Measurements from ENCODE around the gene DAAM1.

The DAAM1 gene

DNA sequence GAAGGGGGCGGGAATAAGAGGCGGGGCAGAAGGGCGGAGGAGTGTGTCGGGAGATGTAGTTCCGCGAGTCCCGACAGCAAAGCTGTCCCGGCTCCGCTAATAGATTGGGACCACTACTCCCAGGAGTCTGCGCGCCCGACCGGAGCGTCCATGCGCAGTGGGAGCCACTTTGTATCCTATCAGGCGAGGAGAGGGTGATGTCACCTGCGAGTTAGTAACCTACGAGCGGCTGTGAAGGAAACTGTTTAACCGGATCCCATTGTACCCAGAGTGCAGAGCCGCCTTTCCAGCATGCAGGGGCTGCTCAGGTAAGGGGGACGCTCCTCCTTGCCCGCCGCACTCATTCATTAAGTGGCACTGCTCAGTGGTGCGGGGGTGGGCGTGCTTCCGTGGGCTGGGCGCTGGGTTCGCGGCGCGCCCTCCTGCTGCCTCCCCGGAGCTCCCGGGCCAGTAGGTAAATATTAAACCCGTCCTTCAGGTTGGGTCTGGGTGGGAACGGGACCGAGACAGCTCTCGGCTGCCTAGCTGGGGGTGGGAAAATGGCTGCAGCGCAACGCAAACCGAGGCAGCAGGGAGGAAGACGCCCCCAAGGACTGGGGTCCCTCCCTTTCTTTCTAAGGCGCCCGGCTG lies at the start of gene DAAM1:
TSS of gene DAAM1 (plus strand) at position 207 of the 630 bp plus-strand sequence. CDS start 74,811 bp downstream, outside the sequence.
- DNase-seq = peak; percentile 96

- no peak for DNase-seq
Observed at GRCh38 chr14:59139324-59139723, 49.1 kb upstream of the DAAM1 start.

DNA sequence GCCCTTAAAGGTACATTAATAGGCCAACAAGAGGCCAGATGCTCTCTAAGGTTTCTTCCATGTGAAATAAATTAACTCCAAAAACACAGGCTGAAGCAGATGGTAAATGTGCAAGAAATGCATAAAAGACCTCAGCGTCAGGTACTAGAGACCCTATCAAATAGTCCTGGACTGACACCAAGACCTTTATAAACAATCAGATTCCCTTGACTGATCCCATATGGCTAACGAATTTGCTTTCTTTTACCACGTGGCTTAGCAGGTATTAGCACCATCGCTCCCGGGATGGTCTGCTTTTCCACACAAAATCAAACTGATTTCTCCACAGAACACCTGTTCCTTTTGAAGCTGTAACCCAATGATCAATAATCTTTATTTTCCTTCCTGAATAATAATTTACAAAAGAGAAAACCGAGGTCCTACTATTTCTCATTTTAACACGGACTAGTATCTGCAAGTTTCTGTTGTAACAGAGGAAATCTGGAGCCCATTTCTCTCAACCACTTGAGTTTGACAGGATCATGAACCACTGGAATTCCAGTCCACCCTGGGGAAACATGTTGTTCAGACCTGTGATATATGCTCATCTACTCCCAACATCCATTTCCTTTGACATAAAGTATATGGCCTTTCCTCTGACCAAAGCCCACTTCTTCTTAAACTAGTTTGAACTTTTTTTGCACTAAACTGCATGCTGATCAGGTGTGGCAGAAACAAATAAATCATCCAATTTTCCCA lies 48.2 kb upstream of the DAAM1 start:
- no peak for DNase-seq

GRCh38 chr14:59146484-59146883 lies 42.0 kb upstream of the DAAM1 start:
- no peak for DNase-seq

DNA sequence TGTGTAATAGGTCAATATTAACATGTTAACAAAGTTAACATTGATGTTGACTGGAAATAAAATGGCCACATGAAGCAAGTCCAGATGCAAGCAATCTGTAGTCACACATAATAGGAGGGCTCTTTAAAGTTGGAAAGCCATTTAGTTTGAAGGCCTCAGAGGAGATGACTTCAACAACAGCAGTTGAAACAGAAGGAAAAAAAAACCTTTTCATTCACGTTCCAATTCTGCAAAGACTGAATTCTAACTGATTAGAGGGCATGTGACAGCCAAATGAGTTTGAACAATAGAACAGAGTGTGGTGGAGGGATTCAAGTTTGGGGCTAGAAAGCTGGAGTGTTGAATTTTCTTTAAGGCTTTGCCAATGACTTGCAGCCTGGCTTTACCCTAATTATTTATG lies 41.5 kb upstream of the DAAM1 start:
- DNase-seq = no peak

DNA sequence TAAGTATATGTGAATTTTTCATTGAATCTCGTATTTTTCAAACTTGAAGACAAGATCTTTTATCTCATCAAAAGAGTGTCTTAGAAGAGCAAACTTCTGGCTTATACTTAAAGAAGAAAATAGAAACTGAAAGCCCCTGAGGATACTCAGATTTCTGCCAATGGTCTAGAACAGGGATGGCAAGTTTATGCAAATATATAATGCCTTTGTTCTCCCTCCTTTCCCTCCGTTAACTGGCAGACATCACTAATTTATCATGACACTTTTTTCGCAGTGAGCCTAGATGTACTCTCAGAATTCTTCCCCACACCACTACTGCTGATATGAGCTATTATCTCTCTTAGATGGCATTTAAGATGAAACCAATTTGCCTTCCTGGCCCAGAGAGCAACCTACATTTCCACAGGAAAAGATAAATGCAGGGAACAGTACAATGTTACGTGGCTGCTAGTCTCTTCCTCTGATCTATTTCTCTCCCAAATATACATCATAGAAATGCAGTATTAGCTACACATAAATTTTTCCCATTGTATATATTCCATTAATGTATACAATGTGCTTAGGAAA lies 40.0 kb upstream of the DAAM1 start:
- no peak for DNase-seq

DNA sequence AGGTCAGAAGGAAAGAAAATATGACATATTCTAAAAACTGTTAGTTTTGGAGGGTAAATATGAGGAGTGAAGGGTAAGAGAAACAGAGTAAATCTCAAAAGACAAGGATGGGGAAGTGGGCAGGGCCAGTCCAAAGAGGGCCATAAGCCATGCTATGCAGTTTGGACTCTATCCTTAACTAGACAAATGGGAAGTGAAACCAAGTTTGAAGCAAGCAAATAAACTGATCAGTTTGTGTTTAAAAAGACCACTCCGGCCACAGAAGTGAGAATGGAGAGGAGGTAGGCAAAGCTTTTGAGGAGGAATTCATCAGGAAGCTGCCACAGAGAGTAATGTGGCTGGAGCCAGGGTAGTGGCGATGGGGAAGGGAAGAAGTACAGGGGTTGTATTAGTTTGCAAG lies 37.5 kb upstream of the DAAM1 start:
- no peak for DNase-seq

DNA sequence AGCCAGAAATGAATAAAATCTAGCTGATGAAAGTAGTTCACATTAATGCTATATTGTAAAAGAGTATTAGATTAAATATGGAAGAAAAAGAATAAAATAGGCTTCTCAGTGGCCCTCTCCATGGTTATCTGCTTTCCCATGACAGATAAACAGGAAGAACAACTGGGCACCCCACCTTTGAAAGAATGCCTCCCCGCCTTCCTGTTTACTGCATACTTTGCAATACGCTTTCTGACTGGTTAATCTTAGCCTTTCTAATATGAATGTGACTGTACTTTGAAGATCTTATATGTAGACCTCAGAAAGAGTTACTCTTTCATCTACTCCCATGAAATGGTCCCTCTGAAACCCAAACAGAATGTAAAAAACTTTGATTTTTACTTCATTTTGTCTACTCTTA lies 34.1 kb upstream of the DAAM1 start:
- DNase-seq = no peak

- no peak for DNase-seq
Observed at GRCh38 chr14:59155886-59156285, 32.6 kb upstream of the DAAM1 start.

- DNase-seq = no peak
Observed at GRCh38 chr14:59159169-59159568, 29.3 kb upstream of the DAAM1 start.

DNA sequence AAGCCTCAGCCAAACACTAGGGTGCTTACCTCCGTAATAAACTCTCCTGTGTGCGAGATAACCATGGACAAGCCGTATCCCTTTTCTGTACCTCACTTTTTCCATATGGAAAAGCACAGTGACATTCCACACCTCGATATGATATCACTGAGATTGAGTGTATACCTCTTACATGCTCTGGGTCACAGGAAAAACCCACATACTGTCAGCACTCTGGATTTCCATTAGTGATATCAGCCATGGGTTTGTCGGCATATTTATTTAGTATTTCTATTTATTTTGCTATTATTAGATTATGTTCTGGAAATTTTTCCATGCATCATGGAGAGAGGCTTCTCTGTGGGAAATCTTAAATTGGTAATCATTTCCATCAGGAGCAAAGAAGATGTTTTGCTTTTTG lies 28.0 kb upstream of the DAAM1 start:
- no peak for DNase-seq

GRCh38 chr14:59161561-59162175 lies 26.8 kb upstream of the DAAM1 start:
- no peak for DNase-seq

GRCh38 chr14:59166258-59166657 lies 22.2 kb upstream of the DAAM1 start:
- DNase-seq = no peak

- no peak for DNase-seq
Observed at GRCh38 chr14:59175404-59175803, 13.1 kb upstream of the DAAM1 start.

DNA sequence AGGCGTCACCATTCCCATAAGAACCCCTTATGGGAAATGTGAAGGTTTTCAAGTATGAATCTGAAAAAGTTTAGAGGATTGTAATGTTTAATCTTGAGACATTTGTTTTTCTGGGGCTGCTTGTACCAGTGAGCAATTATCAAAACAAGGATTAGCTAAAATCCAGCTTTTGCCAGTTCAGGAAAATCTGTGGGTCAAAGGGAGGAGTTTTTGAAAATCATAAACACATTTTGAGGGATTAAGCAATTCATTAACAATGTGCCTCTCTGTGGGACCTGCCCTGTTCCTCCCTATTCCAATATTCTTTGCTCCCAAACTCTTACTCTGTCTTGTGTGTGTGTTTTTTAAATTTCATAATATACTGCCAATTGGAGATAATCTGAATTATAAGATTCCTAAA lies 11.7 kb upstream of the DAAM1 start:
- DNase-seq = no peak

- no peak for DNase-seq
Observed at GRCh38 chr14:59177262-59177661, 11.2 kb upstream of the DAAM1 start.

DNA sequence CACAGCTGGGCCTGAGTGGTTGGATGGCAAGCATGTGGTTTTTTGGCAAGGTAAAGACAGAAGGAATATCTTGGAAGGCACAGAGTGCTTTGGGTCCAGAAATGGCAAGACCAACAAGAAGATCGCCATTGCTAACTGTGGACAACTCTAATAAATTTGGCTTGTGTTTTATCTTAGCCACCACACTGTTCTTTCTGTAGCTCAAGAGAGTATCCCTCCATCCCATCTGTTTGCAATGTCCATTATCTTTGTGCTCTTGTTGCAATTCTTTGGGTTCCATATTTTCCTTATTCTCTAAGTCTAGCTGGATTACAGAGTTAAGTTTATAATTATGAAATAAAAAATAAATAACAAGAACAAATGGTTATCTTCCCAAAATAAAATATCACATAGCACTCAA lies 6.7 kb upstream of the DAAM1 start:
- no peak for DNase-seq

DNA sequence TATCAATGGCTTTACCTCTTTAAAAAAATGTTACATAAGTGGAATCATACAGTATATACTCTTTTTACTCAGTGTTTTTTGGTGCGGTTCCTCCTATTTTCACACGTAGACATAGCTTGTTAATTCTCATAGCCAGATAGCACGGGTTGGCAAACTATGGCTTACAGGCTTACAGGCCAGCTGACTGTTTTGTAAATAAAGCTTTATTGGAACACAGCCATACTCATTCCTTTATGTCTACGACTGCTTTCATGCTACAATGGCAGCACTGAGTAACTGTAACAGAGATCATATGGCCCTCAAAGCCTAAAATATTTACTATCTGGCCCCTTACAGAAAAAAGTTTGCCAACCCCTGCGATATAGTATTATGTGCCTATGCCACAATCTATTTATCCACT lies 5.8 kb upstream of the DAAM1 start:
- no peak for DNase-seq

DNA sequence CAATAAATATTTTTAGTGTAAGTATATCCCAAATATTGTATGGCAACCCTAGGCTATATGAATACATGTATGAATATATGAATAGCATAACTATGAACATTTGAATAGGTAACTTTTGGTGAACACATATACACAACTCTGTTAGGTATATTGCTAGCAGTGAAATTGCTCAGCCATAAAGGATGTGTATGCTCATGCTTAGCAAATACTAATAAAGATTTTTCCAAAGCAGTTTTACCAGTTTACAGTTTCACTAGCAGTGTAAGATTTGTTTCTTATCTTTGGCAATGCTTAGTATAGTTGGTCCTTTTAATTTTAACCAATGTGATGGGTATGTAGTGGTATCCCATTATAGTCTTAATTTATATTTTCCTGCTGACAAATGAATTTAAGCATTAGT lies 5.3 kb upstream of the DAAM1 start:
- no peak for DNase-seq

- no peak for DNase-seq
Observed at GRCh38 chr14:59184396-59184795, 4.1 kb upstream of the DAAM1 start.

DNA sequence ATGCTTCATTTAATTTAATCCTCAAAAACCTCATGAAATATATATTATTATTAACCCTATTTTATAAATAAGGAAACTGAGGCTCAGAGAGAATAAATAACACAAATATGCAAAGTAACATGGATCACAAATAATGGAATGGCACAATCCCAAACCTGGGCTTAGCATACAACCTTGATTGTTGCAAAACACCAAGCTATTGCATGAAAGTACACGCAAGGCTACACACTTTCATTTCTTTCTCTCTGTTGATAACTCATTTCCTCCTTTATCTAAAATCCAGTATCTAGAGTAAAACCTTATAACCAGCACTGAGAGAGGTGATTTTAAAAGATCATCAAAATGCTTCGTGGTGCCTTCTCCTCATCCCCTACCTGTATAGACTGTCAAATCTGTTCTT lies 2.8 kb upstream of the DAAM1 start:
- no peak for DNase-seq

GRCh38 chr14:59186306-59186705 lies 2.2 kb upstream of the DAAM1 start:
- no peak for DNase-seq

DNA sequence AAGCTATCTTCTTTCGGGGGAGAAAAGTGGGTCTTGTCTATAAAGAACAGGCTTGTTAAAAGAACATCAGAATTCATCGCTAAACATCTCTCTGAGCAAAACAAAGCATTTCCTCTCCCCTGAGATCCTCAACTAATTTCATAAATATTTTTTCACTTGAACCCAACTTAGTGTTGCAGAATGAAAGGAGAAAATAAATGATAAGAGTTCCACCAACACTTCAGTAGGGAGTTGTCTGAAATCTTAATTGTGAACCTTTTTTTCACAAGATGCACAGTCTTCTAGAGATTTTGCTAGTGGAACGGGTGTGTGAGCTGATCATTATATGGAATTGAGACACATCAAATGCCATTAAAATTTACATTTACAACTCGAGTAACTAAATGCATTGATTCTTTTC lies 1.3 kb upstream of the DAAM1 start:
- no peak for DNase-seq

GRCh38 chr14:59187802-59188460 lies 536 bp upstream of the DAAM1 start:
- peak; percentile 5 for DNase-seq

Data from NCI-H510A (cell line).